GM21367 (cell line): Measurements from ENCODE around the gene MYOT.
"Not testable (repeated sequence)": the region's sequence is repeated elsewhere in the genome, so short reads cannot be mapped to it uniquely, and the experiment has no call there.

Experiments
- ATAC-seq: cut with Tn5 transposase; IDR thresholded peaks from one replicate; pipeline ENCODE4 v1.9.1; 2021; ENCODE audit not compliant: unreplicated experiment

The MYOT gene

DNA sequence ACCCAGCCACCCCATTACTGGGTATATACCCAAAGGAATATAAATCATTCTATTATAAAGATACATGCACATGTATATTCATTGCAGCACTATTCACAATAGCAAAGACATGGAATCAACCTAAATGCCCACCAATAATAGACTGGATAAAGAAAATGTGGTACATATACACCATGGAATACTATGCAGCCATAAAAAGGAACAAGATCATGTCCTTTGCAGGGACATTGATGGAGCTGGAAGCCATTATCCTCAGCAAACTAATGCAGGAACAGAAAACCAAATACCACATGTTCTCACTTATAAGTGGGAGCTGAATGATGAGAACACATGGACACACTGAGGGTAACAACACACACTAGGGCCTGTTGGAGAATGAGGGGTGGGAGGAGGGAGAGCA lies 14.5 kb upstream of the MYOT start:
- ATAC-seq = not testable (repeated sequence)

GRCh38 chr5:137856201-137856600 lies 11.5 kb upstream of the MYOT start:
- peak; percentile 45 for ATAC-seq

DNA sequence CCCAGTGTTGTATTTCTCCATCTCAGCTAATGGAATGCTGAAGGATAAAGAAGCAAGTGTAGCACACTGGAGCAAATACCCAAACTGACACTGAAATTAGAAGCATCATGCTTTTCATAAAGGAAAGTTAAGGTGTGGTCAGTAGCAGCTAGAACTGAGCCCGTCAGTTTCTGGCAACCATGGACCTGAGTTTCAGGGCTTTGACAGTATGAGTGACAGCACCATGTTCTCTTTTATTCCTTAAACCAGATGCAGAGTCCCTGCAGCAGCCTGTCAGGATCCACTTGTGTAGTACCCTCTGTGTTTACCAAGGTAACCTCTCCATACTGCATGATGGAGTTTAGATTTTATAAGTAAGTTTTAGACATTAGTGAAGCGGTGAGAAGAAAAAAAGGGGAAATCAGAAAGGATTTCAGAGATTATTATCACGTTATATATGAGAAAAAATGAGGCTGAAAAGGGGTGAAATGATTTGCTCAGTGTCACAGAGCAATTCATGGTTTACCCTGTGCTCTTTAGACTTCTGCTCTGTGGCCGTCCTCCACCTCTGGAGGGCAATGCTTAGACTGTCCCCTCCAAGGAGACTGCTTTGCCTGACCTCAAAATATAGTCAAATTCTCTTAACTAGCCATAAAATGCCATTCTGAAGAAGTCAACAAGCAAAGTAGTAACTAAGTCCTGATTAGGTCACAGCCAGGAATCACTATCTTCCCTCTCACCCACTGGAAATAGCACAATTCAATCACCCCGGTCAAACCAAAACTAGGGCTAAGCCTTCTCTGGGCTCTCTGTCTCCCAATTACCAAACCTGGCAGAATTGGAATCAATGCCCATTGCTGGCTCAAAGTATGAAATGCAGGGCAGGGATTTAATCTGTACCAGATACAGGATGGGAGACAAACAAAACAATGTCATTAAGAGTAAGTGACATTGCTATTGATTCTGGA lies 10.5 kb upstream of the MYOT start:
- no peak for ATAC-seq

DNA sequence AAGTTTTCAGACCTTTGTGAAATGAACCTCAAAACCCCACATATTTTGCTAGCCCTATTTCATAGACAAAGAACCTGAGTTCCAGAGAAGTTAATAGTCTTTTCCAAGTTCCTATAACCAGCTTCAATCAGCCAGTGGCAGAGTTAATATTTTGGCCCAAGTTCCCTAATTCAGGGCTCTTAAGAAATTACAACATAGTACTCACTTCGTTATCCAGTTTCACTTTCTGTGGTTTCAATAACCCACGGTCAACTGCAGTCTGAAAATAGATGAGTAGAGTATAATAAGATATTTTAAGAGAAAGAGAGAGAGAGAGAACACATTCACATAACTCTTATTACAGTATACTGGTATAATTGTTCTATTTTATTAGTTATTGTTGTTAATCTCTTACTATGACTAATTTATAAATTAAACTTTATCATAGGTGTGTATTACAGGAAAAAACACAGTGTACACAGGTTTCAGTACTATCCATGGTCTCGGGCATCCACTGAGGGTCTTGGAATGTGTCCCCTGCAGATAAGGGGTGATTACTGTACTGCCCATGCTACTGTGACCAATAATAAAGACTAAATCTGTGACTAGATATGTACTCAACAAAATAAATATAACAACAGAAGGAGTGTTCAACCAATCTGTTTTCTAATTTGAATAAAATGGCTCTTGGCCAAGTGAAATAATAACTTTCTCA lies 9.3 kb upstream of the MYOT start:
- ATAC-seq = peak; percentile 84

DNA sequence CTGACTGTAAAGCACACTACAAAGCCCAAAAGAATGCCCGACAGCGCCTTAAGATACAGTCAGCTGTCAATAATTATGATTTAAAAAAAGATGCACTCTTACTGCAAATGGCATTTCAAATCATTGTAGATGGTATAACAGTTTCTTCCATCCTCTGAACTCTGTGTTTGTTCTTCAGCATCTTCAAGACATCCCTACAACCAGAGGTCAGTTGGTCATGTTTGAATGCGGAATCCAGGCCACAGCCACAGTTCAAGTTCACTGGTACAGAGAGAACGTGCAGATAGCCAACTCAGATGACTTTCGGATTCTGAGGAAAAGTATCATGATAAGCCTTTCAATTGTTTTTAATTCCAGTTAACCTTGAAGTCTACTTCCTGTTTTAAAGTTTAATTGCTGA lies 8.7 kb upstream of the MYOT start:
- ATAC-seq = no peak

- ATAC-seq = no peak
These were observed 5.4 kb upstream of the MYOT start for GRCh38 chr5:137862251-137862650.

- not testable (repeated sequence) for ATAC-seq
These were observed 4.0 kb upstream of the MYOT start for GRCh38 chr5:137863653-137864052.

GRCh38 chr5:137866541-137867388 lies 895 bp upstream of the MYOT start:
- ATAC-seq = no peak

- ATAC-seq = no peak
These were observed 3.1 kb downstream of the MYOT start for GRCh38 chr5:137870647-137871339.

DNA sequence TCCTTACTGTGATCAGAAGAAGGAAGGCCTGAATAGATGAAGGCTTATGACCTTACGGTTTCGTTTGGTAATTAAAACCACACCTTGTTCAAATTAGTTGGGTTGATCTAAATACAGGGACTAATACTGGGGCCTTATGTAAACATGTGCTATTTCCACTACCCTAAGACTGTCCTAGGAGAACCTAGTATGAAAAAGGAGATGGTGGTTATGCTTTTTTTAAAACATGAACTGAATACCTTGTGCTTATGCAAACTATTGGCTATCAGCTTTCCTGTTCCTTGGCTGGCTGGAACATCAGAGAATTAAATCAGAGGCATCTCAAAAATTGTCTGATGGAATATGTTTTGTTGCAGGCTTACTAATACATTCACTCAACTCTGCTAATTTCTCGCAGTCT lies 3.9 kb downstream of the MYOT start:
- ATAC-seq = no peak

DNA sequence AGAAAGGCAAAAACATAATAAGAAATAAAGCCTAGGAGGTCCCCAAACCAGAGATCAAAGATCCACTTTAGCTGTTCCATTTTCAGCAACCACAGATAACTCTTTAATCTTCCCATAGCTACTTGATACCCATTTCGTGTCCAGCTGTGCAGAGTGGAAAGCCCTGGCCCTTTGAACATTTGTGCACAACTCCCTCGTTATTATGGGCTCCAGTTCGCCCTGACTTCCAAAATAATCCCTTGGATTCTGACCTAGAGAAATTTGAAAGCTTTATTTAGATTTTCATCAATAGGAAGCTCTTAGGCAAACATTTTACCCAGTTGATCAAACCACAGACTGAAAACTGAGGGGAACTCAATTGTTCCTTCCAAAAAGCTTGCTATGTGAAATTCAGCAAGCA lies 4.8 kb downstream of the MYOT start:
- ATAC-seq = no peak

GRCh38 chr5:137876101-137876500 lies 8.4 kb downstream of the MYOT start:
- ATAC-seq = no peak

- ATAC-seq = no peak
These were observed 12.7 kb downstream of the MYOT start for GRCh38 chr5:137880313-137880712.

GRCh38 chr5:137887831-137888230 lies 20.2 kb downstream of the MYOT start:
- ATAC-seq = no peak

DNA sequence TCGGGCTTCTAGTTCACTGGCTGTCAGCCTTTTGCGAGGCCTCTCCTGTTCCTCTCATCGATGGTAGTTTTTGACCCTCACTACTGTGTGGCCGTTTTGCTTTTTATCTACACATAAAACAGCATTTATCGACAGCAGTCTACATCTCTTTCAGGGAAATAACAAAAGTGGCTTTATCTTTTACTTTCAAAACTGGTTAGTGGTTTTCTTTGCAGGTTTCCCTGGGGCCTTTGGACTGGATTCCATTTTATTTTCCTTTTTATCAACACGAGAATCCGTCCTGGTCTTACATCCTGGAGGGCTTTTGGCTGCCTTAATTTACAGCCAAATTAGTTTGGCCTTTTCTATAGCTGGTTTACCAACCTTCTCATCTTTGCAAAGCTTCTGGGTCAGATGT lies 20.8 kb downstream of the MYOT start:
- ATAC-seq = no peak

DNA sequence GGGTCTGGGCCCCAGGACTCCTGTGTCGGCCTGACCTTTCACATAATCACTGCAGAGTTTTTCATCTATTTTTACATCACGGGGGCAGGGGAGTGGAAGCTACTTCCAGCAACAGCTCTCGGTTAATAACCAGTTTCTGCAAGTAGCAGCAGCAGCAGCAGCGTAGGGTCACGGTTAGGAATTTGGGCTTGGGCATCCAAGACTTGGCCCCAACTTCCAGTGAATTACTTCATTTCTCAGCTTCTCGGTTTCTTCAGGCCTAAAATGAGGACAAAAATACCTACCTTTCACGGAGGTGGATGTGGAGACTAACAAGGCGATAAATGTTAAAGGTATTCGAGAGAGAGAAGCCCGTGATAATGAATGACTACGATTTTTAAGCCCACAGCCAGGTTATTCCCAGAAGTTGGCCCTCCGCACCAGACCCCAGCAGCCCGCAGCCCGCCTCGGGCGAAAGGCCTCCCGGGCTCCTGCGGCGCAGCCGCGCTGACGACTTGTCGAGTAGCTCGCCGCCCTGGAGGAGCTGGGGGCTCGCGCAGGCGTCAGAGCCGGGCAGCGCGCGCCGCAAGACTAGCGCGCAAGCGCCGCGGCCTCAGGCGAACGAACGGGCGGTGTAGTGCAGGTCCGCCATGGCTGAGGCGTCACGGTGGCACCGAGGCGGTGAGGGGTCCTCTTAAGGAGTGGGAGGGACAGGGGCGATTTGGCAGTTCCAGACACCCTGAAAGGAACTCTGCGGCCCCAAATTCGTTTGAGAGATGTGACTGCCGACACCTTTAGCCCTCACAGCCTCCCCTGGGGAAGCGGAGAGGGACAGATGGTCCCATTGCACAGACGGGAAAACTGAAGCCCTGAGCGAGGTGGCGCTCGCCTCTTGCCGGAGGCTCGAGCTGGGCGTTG lies 21.5 kb downstream of the MYOT start, which contains the start of gene PKD2L2:
Gene PKD2L2 (plus strand): TSS at position 595 of the 897 bp plus-strand sequence. CDS start 35 bp downstream, at position 630.
- ATAC-seq = peak; percentile 84

- no peak for ATAC-seq
These were observed 23.2 kb downstream of the MYOT start for GRCh38 chr5:137890845-137891244.

DNA sequence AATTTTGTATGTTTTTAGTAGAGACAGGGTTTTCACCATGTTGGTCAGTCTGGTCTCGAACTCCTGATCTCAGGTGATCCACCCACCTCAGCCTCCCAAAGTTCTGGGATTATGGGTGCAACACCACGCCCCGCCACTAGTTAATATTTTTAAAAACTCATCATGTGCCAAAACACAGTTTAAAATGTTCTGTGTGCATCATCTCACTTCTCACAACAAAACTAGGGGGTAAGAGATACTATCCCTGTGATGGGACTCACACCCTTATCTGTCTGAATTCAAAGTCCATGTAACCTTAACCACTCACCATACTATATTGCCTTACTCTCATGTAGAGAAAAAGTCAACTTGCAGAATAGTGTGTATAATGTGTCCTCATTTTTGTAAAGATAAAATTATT lies 24.2 kb downstream of the MYOT start:
- no peak for ATAC-seq

DNA sequence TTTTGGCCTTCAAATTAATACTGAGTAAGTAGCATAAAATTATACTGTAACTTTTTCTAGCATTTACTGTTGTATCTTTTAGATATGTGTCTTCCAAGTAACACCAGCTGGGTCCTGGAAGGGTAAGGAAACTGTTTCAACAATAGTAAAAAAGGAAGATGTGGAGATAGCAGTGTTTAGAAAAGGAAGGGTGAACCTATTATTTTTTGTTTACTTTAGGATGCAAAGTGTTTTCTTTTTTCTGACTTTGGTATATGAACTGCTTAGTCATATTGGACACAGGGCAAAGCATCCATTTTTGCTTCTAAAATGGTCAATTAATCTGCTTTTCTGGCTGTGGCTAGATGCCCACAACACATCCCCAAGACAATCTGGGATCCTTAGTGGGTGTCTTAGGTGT lies 26.9 kb downstream of the MYOT start:
- no peak for ATAC-seq

- no peak for ATAC-seq
These were observed 28.9 kb downstream of the MYOT start for GRCh38 chr5:137896560-137896959.
